Activated naive CD8-positive, alpha-beta T cell (primary cell): ENCODE results near the gene TGFB2.

ENCODE experiments used
- H3K27ac Mint-ChIP-seq: one replicate; pipeline ENCODE4 v1.8.0; 2021; ENCODE audit warnings: mixed read lengths
- H3K27me3 Mint-ChIP-seq: one replicate; pipeline ENCODE4 v1.8.0; 2021; ENCODE audit warnings: mixed read lengths
- H3K36me3 Mint-ChIP-seq: one replicate; pipeline ENCODE4 v1.8.0; 2021; ENCODE audit warnings: mixed read lengths
- H3K4me1 Mint-ChIP-seq: one replicate; pipeline ENCODE4 v1.8.0; 2021; ENCODE audit warnings: low read depth, mixed read lengths
- H3K4me3 Mint-ChIP-seq: one replicate; pipeline ENCODE4 v1.8.0; 2021; ENCODE audit warnings: mild to moderate bottlenecking, mixed read lengths
- H3K9me3 Mint-ChIP-seq: one replicate; pipeline ENCODE4 v1.8.0; 2021; ENCODE audit warnings: low read depth, mixed read lengths

TGFB2 gene

GRCh38 chr1:218459878-218460711 is 115.0 kb downstream of the TGFB2 start:
- Mint-ChIP-seq H3K36me3 (no peaks in the 10 kb centered on the region), H3K27ac (no peak overlapping the region), H3K4me1 (no peaks in the 10 kb centered on the region), H3K27me3 (peaks cover 1% of the 10 kb centered on the region), H3K4me3 (no peak overlapping the region), H3K9me3 (no peaks in the 10 kb centered on the region)

GRCh38 chr1:218461351-218461750 is 116.2 kb downstream of the TGFB2 start:
- Mint-ChIP-seq H3K36me3 (no peaks in the 10 kb centered on the region), H3K9me3 (no peaks in the 10 kb centered on the region), H3K27ac (no peak overlapping the region), H3K4me3 (no peak overlapping the region), H3K27me3 (peaks cover 1% of the 10 kb centered on the region), H3K4me1 (no peaks in the 10 kb centered on the region)

- H3K4me1 Mint-ChIP-seq, result no peaks in the 10 kb centered on the region
- no peak overlapping the region for H3K4me3 Mint-ChIP-seq
- H3K27me3 Mint-ChIP-seq, result peaks cover 1% of the 10 kb centered on the region
- H3K27ac Mint-ChIP-seq, result no peak overlapping the region
- H3K9me3 Mint-ChIP-seq, result no peaks in the 10 kb centered on the region
- H3K36me3 Mint-ChIP-seq, result no peaks in the 10 kb centered on the region
These were observed 117.0 kb downstream of the TGFB2 start for GRCh38 chr1:218462116-218462515.

- Mint-ChIP-seq H3K27ac (no peak overlapping the region), H3K36me3 (no peaks in the 10 kb centered on the region), H3K9me3 (no peaks in the 10 kb centered on the region), H3K4me1 (no peaks in the 10 kb centered on the region), H3K4me3 (no peak overlapping the region), H3K27me3 (peaks cover 1% of the 10 kb centered on the region)
These were observed 117.5 kb downstream of the TGFB2 start for GRCh38 chr1:218462587-218462986.

- no peaks in the 10 kb centered on the region for H3K4me1 Mint-ChIP-seq
- peaks cover 1% of the 10 kb centered on the region for H3K27me3 Mint-ChIP-seq
- no peaks in the 10 kb centered on the region for H3K9me3 Mint-ChIP-seq
- no peak overlapping the region for H3K27ac Mint-ChIP-seq
- H3K4me3 Mint-ChIP-seq, result no peak overlapping the region
- no peaks in the 10 kb centered on the region for H3K36me3 Mint-ChIP-seq
These were observed 118.3 kb downstream of the TGFB2 start for GRCh38 chr1:218463194-218464156.

GRCh38 chr1:218464871-218465270 is 119.7 kb downstream of the TGFB2 start:
- Mint-ChIP-seq H3K9me3 (no peaks in the 10 kb centered on the region), H3K4me3 (no peak overlapping the region), H3K27me3 (peaks cover 1% of the 10 kb centered on the region), H3K27ac (no peak overlapping the region), H3K4me1 (no peaks in the 10 kb centered on the region), H3K36me3 (no peaks in the 10 kb centered on the region)

- Mint-ChIP-seq H3K27me3 (peaks cover under 1% of the 10 kb centered on the region), H3K36me3 (no peaks in the 10 kb centered on the region), H3K4me3 (no peak overlapping the region), H3K4me1 (no peaks in the 10 kb centered on the region), H3K9me3 (no peaks in the 10 kb centered on the region), H3K27ac (no peak overlapping the region)
These were observed 121.3 kb downstream of the TGFB2 start for GRCh38 chr1:218466341-218467010.

- Mint-ChIP-seq H3K9me3 (no peaks in the 10 kb centered on the region), H3K36me3 (no peaks in the 10 kb centered on the region), H3K4me1 (peaks cover 1% of the 10 kb centered on the region), H3K27ac (no peak overlapping the region), H3K27me3 (no peaks in the 10 kb centered on the region), H3K4me3 (no peak overlapping the region)
These were observed 122.3 kb downstream of the TGFB2 start for GRCh38 chr1:218467101-218468072.

GRCh38 chr1:218468711-218469110 is 123.6 kb downstream of the TGFB2 start:
- H3K36me3 Mint-ChIP-seq, result no peaks in the 10 kb centered on the region
- H3K4me1 Mint-ChIP-seq, result peaks cover 11% of the 10 kb centered on the region
- no peak overlapping the region for H3K4me3 Mint-ChIP-seq
- no peaks in the 10 kb centered on the region for H3K27me3 Mint-ChIP-seq
- no peaks in the 10 kb centered on the region for H3K9me3 Mint-ChIP-seq
- H3K27ac Mint-ChIP-seq, result no peak overlapping the region

- Mint-ChIP-seq H3K9me3 (no peaks in the 10 kb centered on the region), H3K4me3 (peak overlapping the region; percentile 30), H3K4me1 (peaks cover 28% of the 10 kb centered on the region), H3K27me3 (no peaks in the 10 kb centered on the region), H3K27ac (peak overlapping the region; percentile 7), H3K36me3 (no peaks in the 10 kb centered on the region)
These were observed 127.7 kb downstream of the TGFB2 start for GRCh38 chr1:218472885-218473284.

GRCh38 chr1:218473522-218473921 is 128.4 kb downstream of the TGFB2 start:
- H3K9me3 Mint-ChIP-seq, result no peaks in the 10 kb centered on the region
- H3K36me3 Mint-ChIP-seq, result no peaks in the 10 kb centered on the region
- H3K4me3 Mint-ChIP-seq, result peak overlapping the region; percentile 30
- peaks cover 28% of the 10 kb centered on the region for H3K4me1 Mint-ChIP-seq
- H3K27ac Mint-ChIP-seq, result peak overlapping the region; percentile 7
- no peaks in the 10 kb centered on the region for H3K27me3 Mint-ChIP-seq

- H3K27ac Mint-ChIP-seq, result no peak overlapping the region
- peaks cover 28% of the 10 kb centered on the region for H3K4me1 Mint-ChIP-seq
- peak overlapping the region; percentile 62 for H3K4me3 Mint-ChIP-seq
- no peaks in the 10 kb centered on the region for H3K9me3 Mint-ChIP-seq
- H3K36me3 Mint-ChIP-seq, result no peaks in the 10 kb centered on the region
- no peaks in the 10 kb centered on the region for H3K27me3 Mint-ChIP-seq
These were observed 129.0 kb downstream of the TGFB2 start for GRCh38 chr1:218474128-218474527.

GRCh38 chr1:218475275-218475674 is 130.1 kb downstream of the TGFB2 start:
- Mint-ChIP-seq H3K27me3 (no peaks in the 10 kb centered on the region), H3K9me3 (no peaks in the 10 kb centered on the region), H3K4me3 (no peak overlapping the region), H3K36me3 (no peaks in the 10 kb centered on the region), H3K4me1 (peaks cover 28% of the 10 kb centered on the region), H3K27ac (no peak overlapping the region)

- Mint-ChIP-seq H3K27me3 (no peaks in the 10 kb centered on the region), H3K36me3 (no peaks in the 10 kb centered on the region), H3K27ac (no peak overlapping the region), H3K9me3 (no peaks in the 10 kb centered on the region), H3K4me1 (peaks cover 28% of the 10 kb centered on the region), H3K4me3 (no peak overlapping the region)
These were observed 130.6 kb downstream of the TGFB2 start for GRCh38 chr1:218475699-218476098.
